HCT116 (cell line): ENCODE data around the gene SNED1. TPM values are rescaled to one million over a fixed set of nuclear protein-coding genes. Genes with fewer than 3 reads are reported as not detected.

Experiments used
- ATAC-seq: fragments of 200-7000 bp; cut with Tn5 transposase; 2 replicates; pipeline ENCODE4 v1.9.1; 2020; ENCODE audit warnings: mild to moderate bottlenecking, moderate library complexity
- BruUV-seq: library from RNA; stranded (reverse); fragments of 400-500 nt; replicated peaks from 2 replicates; lab custom pipeline; 2021; lab: Mats Ljungman, UMichigan
- CTCF ChIA-PET: fragments of 300-600 bp; sonication (Branson Sonifier 250); formaldehyde crosslinking; loops from one replicate; lab custom pipeline; 2021; ENCODE audit warnings: antibody characterized with exemption; lab: Charles Lee
- POLR2A ChIA-PET: fragments of 300-600, 350-600 bp; sonication (Branson Sonifier 250); formaldehyde crosslinking; loops from one replicate; lab custom pipeline; 2021; ENCODE audit warnings: antibody characterized with exemption; lab: Charles Lee
- RAD21 ChIA-PET, 2 experiments: fragments of 300-600 bp; sonication (Branson Sonifier 250); formaldehyde crosslinking; loops; one replicate each; lab custom pipeline; 2023; ENCODE audit warnings: low total read pairs in 2 of 2; ENCODE audit not compliant: uncharacterized antibody in 2 of 2, unreplicated experiment in 2 of 2, low non-redundant PET in 1 of 2; lab: Charles Lee
- DNase-seq: peaks from one replicate; pipeline ENCODE4 v3.0.0-alpha.2; 2010; ENCODE audit warnings: low read depth, low spot score
- H2AFZ ChIP-seq: fragments of 200-600 bp; shearing (Covaris generic), sonication (generic); 2 replicates; pipeline ENCODE4 v1.6.1; 2017; ENCODE audit warnings: low read depth, mixed run types, mixed read lengths, antibody characterized with exemption, low read length; ENCODE audit not compliant: poor library complexity, severe bottlenecking
- H3K27ac ChIP-seq: 2 replicates; pipeline ENCODE4 v1.5.1; 2012; ENCODE audit warnings: low read depth, low read length
- H3K27me3 ChIP-seq: fragments of 200-600 bp; sonication (generic); 2 replicates; pipeline ENCODE4 v1.6.1; 2016; ENCODE audit warnings: mixed run types, low read length, mixed read lengths; ENCODE audit not compliant: insufficient read depth
- H3K36me3 ChIP-seq, 2 experiments: fragments of 200-500 bp in 1 of 2; fragments of 200-600 bp in 1 of 2; sonication (Bioruptor generic) in 1 of 2; sonication (generic) in 1 of 2; 2 replicates each; pipeline versions ENCODE4 v1.5.1 to v1.6.1; 2014 to 2016; ENCODE audit warnings: low read length in 2 of 2, inconsistent platforms in 1 of 2, mixed read lengths in 1 of 2, mixed run types in 1 of 2; ENCODE audit not compliant: insufficient read depth in 2 of 2, control insufficient read depth in 1 of 2
- H3K4me1 ChIP-seq, 2 experiments: fragments of 200-600 bp in 1 of 2; sonication (generic) in 1 of 2; 2 replicates each; pipeline versions ENCODE4 v1.5.1 to v1.6.1; 2012 to 2017; ENCODE audit warnings: low read length in 2 of 2, inconsistent platforms in 1 of 2, mild to moderate bottlenecking in 1 of 2, mixed read lengths in 1 of 2, mixed run types in 1 of 2, moderate library complexity in 1 of 2; ENCODE audit not compliant: insufficient read depth in 2 of 2, control insufficient read depth in 1 of 2
- H3K4me2 ChIP-seq: fragments of 200-600 bp; sonication (generic); 2 replicates; pipeline ENCODE4 v1.6.1; 2017; ENCODE audit warnings: mixed run types, low read length, mixed read lengths
- H3K4me3 ChIP-seq, 2 experiments: fragments of 200-600 bp in 1 of 2; sonication (generic) in 1 of 2; replicated peaks in 1 of 2; 2 replicates each; pipeline ENCODE4 v1.5.1; 2011 to 2016; ENCODE audit warnings: low read length in 2 of 2, control low read depth in 1 of 2, low read depth in 1 of 2, mild to moderate bottlenecking in 1 of 2, mixed read lengths in 1 of 2, mixed run types in 1 of 2
- H3K79me2 ChIP-seq: fragments of 200-600 bp; sonication (generic); 2 replicates; pipeline ENCODE4 v1.6.1; 2017; ENCODE audit warnings: mild to moderate bottlenecking, mixed run types, low read length, moderate library complexity, mixed read lengths; ENCODE audit not compliant: insufficient read depth
- H3K9ac ChIP-seq: fragments of 200-600 bp; sonication (generic); 2 replicates; pipeline ENCODE4 v1.6.1; 2016; ENCODE audit warnings: low read length, mixed read lengths
- H3K9me2 ChIP-seq: fragments of 200-600 bp; sonication (generic), shearing (Covaris generic); 2 replicates; pipeline ENCODE4 v1.6.1; 2017; ENCODE audit warnings: mixed run types, mild to moderate bottlenecking, moderate library complexity; ENCODE audit not compliant: insufficient read depth
- H3K9me3 ChIP-seq, 2 experiments: fragments of 200-500 bp in 1 of 2; fragments of 200-600 bp in 1 of 2; sonication (Bioruptor generic) in 1 of 2; sonication (generic) in 1 of 2; 2 replicates each; pipeline ENCODE4 v1.6.1; 2014 to 2017; ENCODE audit warnings: low read length in 2 of 2, mixed read lengths in 2 of 2, inconsistent platforms in 1 of 2, low read depth in 1 of 2, mild to moderate bottlenecking in 1 of 2, mixed run types in 1 of 2, moderate library complexity in 1 of 2; ENCODE audit not compliant: control insufficient read depth in 1 of 2, insufficient read depth in 1 of 2
- H4K20me1 ChIP-seq: fragments of 200-600 bp; sonication (generic), shearing (Covaris generic); 2 replicates; pipeline ENCODE4 v1.6.1; 2017; ENCODE audit warnings: mixed run types, mild to moderate bottlenecking, moderate library complexity; ENCODE audit not compliant: insufficient read depth
- EZH2 ChIP-seq: fragments of 200-600 bp; sonication (generic); IDR thresholded peaks from 2 replicates; pipeline ENCODE4 v1.6.1; 2017; ENCODE audit warnings: antibody characterized with exemption, mixed run types
- FOSL1 ChIP-seq: IDR thresholded peaks from 2 replicates; pipeline ENCODE4 v1.6.1; 2012; ENCODE audit warnings: low read depth
- POLR2AphosphoS5 ChIP-seq: IDR thresholded peaks from 2 replicates; pipeline ENCODE4 v1.6.1; 2011; ENCODE audit warnings: mild to moderate bottlenecking, low read depth, low read length, moderate library complexity
- RAD21 ChIP-seq: IDR thresholded peaks from 2 replicates; pipeline ENCODE4 v1.6.1; 2012; ENCODE audit warnings: low read depth, mild to moderate bottlenecking
- SP1 ChIP-seq: IDR thresholded peaks from 2 replicates; pipeline ENCODE4 v1.6.1; 2012; ENCODE audit warnings: low read depth
- TCF7L2 ChIP-seq: IDR thresholded peaks from 2 replicates; pipeline ENCODE4 v1.7.0; 2011; ENCODE audit warnings: borderline replicate concordance, inconsistent platforms; ENCODE audit not compliant: insufficient read depth, insufficient read length; ENCODE audit errors: extremely low read depth
- ZFX ChIP-seq: fragments of 450-650 bp; IDR thresholded peaks from 2 replicates; pipeline ENCODE4 v1.6.1; 2017
- intact Hi-C: fragments of 100-400 bp; cut with micrococcal nuclease; formaldehyde crosslinking; loops from 2 replicates; pipeline ENCODE4 v1.10.0; 2022
- total RNA-seq: library from RNA; stranded (reverse); gene quantifications from one replicate; pipeline ENCODE4 v1.2.1, GENCODE V29; 2021; ENCODE audit not compliant: unreplicated experiment
- TF ChIP-seq, protein P1 (sequence below), 3 experiments: fragments of 200-600 bp in 1 of 3; sonication (generic) in 1 of 3; IDR thresholded peaks in 2 of 3; conservative IDR thresholded peaks in 1 of 3; 2 replicates each; pipeline ENCODE4 v1.5.1; 2012 to 2017; ENCODE audit warnings: low read depth in 2 of 3, low read length in 2 of 3, antibody characterized with exemption in 1 of 3, borderline replicate concordance in 1 of 3, control low read depth in 1 of 3, mild to moderate bottlenecking in 1 of 3, mixed read lengths in 1 of 3, mixed run types in 1 of 3, moderate library complexity in 1 of 3; ENCODE audit not compliant: insufficient read depth in 1 of 3

Gene SNED1
- total RNA-seq, 1 experiment from 2014 or later, result 9.6 TPM

DNA sequence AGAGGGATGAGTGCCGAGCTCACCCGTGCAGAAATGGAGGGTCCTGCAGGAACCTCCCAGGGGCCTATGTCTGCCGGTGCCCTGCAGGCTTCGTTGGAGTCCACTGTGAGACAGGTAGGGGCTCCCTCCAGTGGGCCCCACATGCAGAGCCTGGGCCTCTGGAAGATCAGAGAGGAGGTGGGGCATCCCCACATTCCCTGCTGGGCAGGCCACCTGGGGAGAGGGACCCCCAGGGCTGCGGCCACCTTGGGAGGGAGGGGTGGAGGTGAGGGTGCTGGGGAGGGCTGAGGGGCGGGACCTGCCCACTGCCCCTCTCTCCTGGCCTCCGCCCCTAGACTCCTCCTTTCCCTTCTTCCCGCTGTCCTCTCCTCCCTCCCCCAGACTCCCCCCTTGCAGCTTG is 65.2 kb downstream of the SNED1 start:
- Histone ChIP-seq H3K4me1 (peaks cover 3 to 11% of the 10 kb centered on the region in 2 experiments; a peak in 3 of 4 replicates), H3K4me3 (peak overlapping the region; percentile 33 to 50), H3K27me3 (no peaks in the 10 kb centered on the region), H3K9me2 (no peaks in the 10 kb centered on the region), H2AFZ (no peak overlapping the region), H3K36me3 (no peaks in the 10 kb centered on the region), H3K27ac (no peak overlapping the region), H4K20me1 (no peaks in the 10 kb centered on the region), H3K9me3 (no peaks in the 10 kb centered on the region), H3K79me2 (no peaks in the 10 kb centered on the region), H3K9ac (peak overlapping the region; percentile 32; the same call in 1 of the 2 replicates), H3K4me2 (peak overlapping the region; percentile 79)
- BruUV-seq, result no TSS peak
- intact Hi-C loops, result no loop called here
- ChIA-PET POLR2A (no interaction called here), CTCF (interaction anchor here (1.7 kb wide), 1 partner anchor 15 kb away, joined by 11 read pairs; no protein-coding TSS in a partner anchor), RAD21 (interaction anchor here in 1 of 2 experiments (0.8 kb wide), 1 partner anchor 25 kb away, joined by 4 read pairs; no protein-coding TSS in a partner anchor)
- ATAC-seq, result peak; percentile 66
- TF ChIP-seq ZFX (0 out of 2 replicates have a peak, but pooled peaks have one; percentile 7), EZH2 (no peak), RAD21 (peak; percentile 29)
- TF ChIP-seq, protein P1, sequence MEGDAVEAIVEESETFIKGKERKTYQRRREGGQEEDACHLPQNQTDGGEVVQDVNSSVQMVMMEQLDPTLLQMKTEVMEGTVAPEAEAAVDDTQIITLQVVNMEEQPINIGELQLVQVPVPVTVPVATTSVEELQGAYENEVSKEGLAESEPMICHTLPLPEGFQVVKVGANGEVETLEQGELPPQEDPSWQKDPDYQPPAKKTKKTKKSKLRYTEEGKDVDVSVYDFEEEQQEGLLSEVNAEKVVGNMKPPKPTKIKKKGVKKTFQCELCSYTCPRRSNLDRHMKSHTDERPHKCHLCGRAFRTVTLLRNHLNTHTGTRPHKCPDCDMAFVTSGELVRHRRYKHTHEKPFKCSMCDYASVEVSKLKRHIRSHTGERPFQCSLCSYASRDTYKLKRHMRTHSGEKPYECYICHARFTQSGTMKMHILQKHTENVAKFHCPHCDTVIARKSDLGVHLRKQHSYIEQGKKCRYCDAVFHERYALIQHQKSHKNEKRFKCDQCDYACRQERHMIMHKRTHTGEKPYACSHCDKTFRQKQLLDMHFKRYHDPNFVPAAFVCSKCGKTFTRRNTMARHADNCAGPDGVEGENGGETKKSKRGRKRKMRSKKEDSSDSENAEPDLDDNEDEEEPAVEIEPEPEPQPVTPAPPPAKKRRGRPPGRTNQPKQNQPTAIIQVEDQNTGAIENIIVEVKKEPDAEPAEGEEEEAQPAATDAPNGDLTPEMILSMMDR (IDR thresholded peaks at IDR 0.05 in 2 of 3, conservative IDR thresholded peaks at IDR 0.05 in 1 of 3; ENCODE audit: borderline replicate concordance in 1 of 3, insufficient read depth in 1 of 3, low read depth in 2 of 3, low read length in 2 of 3), result peak in 1 of 3 experiments; percentile 14; a peak in 1 of 6 replicates
- DNase-seq, result no peak

DNA sequence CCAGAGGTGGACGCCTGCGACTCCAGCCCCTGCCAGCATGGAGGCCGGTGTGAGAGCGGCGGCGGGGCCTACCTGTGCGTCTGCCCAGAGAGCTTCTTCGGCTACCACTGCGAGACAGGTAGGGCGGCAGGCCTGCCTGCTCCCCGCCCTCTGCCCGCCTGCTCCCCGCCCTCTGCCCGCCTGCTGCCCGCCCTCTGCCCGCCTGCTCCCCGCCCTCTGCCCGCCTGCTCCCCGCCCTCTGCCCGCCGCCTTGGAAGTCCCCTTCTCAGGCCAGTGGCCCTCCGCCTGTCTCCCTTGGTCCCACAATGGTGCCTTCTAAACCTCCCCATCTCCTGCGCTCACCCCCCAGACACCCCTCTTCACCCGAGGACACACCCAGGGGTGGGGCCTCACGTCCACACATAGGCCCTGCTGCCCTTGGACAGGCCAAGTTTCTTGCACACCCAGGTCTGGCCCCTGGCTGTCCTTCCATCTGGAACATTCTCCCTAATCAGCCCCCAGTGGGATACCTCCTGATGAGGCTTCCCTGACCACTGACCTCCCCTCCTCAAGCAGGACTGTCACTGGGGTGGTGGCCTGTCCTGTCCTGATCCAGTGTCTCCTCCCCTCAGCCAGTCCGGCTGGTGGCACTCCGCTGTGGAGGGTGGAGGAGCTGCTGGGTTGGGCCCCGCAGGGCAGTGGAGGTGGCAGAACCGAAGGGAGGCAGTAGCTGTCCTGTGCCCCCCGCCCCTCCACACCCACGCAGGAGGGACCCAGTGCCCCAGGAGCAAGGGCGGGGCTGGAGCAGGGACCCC is 65.8 kb downstream of the SNED1 start:
- intact Hi-C loops, result no loop called here
- Histone ChIP-seq H4K20me1 (no peaks in the 10 kb centered on the region), H2AFZ (no peak overlapping the region), H3K36me3 (no peaks in the 10 kb centered on the region), H3K27ac (no peak overlapping the region; the same call in 1 of the 2 replicates), H3K9ac (peak overlapping the region; percentile 32; the same call in 1 of the 2 replicates), H3K27me3 (no peaks in the 10 kb centered on the region), H3K4me3 (peak overlapping the region; percentile 33 to 50), H3K9me3 (no peaks in the 10 kb centered on the region), H3K4me1 (peaks cover 3 to 11% of the 10 kb centered on the region in 2 experiments; a peak in 3 of 4 replicates), H3K4me2 (peak overlapping the region; percentile 79), H3K9me2 (no peaks in the 10 kb centered on the region), H3K79me2 (no peaks in the 10 kb centered on the region)
- peak; percentile 89 for ATAC-seq
- peak; percentile 19 for DNase-seq
- peak; percentile 98 for TF ChIP-seq SP1
- peak; percentile 59 for TF ChIP-seq POLR2AphosphoS5
- TF ChIP-seq TCF7L2, result peak; percentile 6
- TF ChIP-seq FOSL1, result no peak
- ChIA-PET RAD21 (no interaction called here), CTCF (interaction anchor here (1.7 kb wide), 1 partner anchor 14 kb away, joined by 11 read pairs; no protein-coding TSS in a partner anchor), POLR2A (no interaction called here)
- no TSS peak for BruUV-seq
